SJCRH30 (cell line): Measurements from ENCODE around the gene NEUROG2. TPM values are rescaled to one million over a fixed set of nuclear protein-coding genes. Genes with fewer than 3 reads are reported as not detected.
"Not testable (repeated sequence)": the region's sequence is repeated elsewhere in the genome, so short reads cannot be mapped to it uniquely, and the experiment has no call there.

ENCODE experiments used
- DNase-seq, 2 experiments: peaks; one replicate each; pipeline ENCODE4 v3.0.0-alpha.2; 2015 to 2020
- H3K27ac ChIP-seq: fragments of 250-450 bp; sonication (Bioruptor Pico); 2 replicates; pipeline ENCODE4 v1.5.1; 2020; ENCODE audit warnings: mild to moderate bottlenecking, moderate library complexity
- H3K27me3 ChIP-seq: fragments of 250-450 bp; sonication (Bioruptor Pico); 2 replicates; pipeline ENCODE4 v1.5.1; 2020; ENCODE audit warnings: mild to moderate bottlenecking, moderate library complexity
- H3K36me3 ChIP-seq: fragments of 250-450 bp; sonication (Bioruptor Pico); 2 replicates; pipeline ENCODE4 v1.5.1; 2020; ENCODE audit warnings: mild to moderate bottlenecking, moderate library complexity
- H3K4me1 ChIP-seq: fragments of 250-450 bp; sonication (Bioruptor Pico); 2 replicates; pipeline ENCODE4 v1.5.1; 2020; ENCODE audit warnings: mild to moderate bottlenecking, moderate library complexity
- H3K4me3 ChIP-seq: fragments of 250-450 bp; sonication (Bioruptor Pico); 2 replicates; pipeline ENCODE4 v1.5.1; 2020; ENCODE audit warnings: mild to moderate bottlenecking, moderate library complexity
- H3K9me3 ChIP-seq: fragments of 250-450 bp; sonication (Bioruptor Pico); replicated peaks from 2 replicates; pipeline ENCODE4 v1.5.1; 2020; ENCODE audit warnings: mild to moderate bottlenecking, moderate library complexity
- total RNA-seq: library from RNA; depleted of rRNA; stranded (reverse); fragments of >200 nt; shearing (Covaris generic); gene quantifications from 2 replicates; pipeline ENCODE4 v1.2.3, GENCODE V29; 2014; rRNA removed

NEUROG2 gene
- 0.41 and 0.55 TPM in 2 replicates for total RNA-seq

DNA sequence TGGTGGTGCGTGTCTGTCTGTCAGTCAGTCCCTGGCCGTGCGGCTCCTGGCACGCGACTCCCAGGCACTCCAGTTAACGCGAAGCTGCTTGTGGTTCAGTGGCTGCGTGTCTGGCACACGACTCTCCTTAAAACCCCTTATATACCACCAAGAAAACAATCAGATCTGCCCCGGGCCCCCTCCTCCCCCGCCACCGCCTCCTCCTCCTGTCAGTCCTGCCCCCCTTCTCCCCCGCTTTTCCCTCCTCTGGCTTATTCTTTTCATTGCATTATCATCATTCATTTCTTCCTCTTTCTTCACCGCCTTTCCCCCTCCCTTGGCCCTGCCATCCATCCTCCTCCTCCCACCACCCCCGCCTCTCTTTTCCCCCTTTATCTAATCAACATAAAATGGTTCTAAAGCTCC, at the start of gene NEUROG2:
Gene NEUROG2 (minus strand): TSS at position 115 of the 405 bp plus-strand sequence. CDS start 705 bp downstream, outside the sequence.
- Histone ChIP-seq H3K4me1 (peaks cover 3% of the 10 kb centered on the region; the same call in 1 of the 2 replicates), H3K27ac (no peak within 1 kb of the TSS), H3K27me3 (peaks cover 5% of the 10 kb centered on the region; the same call in 1 of the 2 replicates), H3K4me3 (peak within 1 kb of the TSS; percentile 66), H3K36me3 (no peaks in the 10 kb centered on the region), H3K9me3 (no peaks in the 10 kb centered on the region)
- no peak for DNase-seq

DNA sequence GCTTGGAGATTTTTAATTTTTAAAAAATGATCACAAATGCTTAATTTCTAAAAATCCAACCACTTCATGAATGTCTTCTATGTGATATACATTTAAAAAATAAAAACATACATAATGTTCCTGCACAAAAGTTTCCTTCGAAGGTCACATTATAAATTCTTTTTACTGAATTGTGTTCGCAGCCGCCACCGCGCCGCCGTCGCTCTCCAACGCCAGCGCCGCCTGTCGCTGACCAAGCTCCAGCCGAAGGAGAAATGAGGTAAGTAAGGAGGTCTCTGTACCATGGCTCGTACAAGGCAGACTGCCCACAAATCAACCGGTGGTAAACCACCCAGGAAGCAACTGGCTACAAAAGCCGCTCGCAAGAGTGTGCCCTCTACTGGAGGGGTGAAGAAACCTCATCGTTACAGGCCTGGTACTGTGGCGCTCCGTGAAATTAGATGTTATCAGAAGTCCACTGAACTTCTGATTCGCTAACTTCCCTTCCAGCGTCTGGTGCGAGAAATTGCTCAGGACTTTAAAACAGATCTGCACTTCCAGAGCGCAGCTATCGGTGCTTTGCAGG, 48.8 kb upstream of the NEUROG2 start:
- Histone ChIP-seq H3K9me3 (0 out of 2 replicates have a peak, but pooled peaks cover 3% of the 10 kb centered on the region), H3K36me3 (0 out of 2 replicates have a peak, but pooled peaks cover 3% of the 10 kb centered on the region), H3K27me3 (no peaks in the 10 kb centered on the region), H3K4me1 (no peaks in the 10 kb centered on the region), H3K4me3 (no peak overlapping the region), H3K27ac (no peak overlapping the region)
- DNase-seq: no peak

DNA sequence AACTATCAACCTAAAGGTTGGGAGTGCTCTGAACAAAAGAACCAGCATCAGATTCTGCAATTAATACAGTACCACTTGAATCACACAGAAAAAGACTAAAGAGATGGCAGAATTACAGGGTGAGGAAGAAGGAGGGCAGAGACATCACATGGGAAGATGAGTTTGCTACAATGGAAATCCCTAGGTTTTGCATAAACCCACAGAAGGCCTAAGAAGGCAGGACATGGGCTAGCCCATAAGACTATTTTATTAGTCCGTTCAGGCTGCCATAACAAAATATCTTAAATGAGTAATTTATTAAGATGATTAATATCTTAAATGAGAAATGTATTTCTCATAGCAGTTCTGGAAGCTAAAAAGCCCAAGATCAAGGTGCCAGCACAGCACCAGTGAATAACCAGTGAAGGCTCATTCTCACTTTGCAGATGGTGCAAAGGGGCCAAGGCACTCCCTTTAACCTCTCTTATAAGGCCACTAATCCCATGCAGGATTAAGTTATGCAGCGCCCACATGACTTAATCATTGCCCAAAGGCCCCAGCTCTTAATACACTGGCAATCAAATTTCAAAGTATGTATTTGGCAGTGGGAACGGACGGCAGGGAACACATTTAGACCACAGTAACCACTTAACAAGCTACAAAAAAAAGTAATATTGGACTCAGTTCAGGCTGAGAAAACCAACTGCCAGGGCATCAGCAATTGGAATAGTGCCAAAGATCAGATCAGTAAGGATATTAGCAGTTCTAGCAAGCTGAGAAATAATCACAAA, 47.6 kb upstream of the NEUROG2 start:
- Histone ChIP-seq H3K27me3 (no peaks in the 10 kb centered on the region), H3K36me3 (0 out of 2 replicates have a peak, but pooled peaks cover 3% of the 10 kb centered on the region), H3K4me1 (no peaks in the 10 kb centered on the region), H3K4me3 (no peak overlapping the region), H3K9me3 (0 out of 2 replicates have a peak, but pooled peaks cover 3% of the 10 kb centered on the region), H3K27ac (no peak overlapping the region)
- peak; percentile 43 to 70 for DNase-seq

DNA sequence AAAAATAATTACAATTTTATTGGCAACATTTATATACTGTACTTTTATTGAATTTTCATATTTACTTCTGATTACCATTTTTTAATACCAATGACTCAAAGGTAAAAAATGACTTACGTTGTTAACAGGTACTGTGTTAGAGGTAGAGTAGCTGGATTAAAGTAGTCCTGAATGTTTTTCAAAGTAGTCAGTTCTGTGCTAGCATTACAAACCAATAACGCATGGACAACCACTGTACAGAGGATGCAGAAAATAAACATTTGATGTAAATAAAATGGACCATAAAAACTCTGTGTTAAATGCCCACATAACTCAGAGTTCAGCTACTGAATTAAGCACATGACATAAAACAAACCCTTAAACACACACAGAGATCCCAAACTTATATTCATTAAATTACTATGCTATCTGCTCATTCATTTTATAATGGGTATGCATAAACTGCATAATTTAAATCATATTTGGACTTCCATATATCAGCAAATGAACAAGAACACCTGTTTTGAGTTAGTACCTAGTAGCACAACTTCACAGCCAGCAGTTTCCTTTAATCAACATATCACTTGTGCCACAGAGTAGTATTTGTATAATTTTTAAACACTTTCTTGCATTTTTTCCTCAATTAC, 46.4 kb upstream of the NEUROG2 start:
- Histone ChIP-seq H3K9me3 (0 out of 2 replicates have a peak, but pooled peaks cover 3% of the 10 kb centered on the region), H3K27me3 (no peaks in the 10 kb centered on the region), H3K27ac (no peak overlapping the region), H3K4me1 (no peaks in the 10 kb centered on the region), H3K36me3 (0 out of 2 replicates have a peak, but pooled peaks cover 3% of the 10 kb centered on the region), H3K4me3 (no peak overlapping the region)
- DNase-seq: no peak

DNA sequence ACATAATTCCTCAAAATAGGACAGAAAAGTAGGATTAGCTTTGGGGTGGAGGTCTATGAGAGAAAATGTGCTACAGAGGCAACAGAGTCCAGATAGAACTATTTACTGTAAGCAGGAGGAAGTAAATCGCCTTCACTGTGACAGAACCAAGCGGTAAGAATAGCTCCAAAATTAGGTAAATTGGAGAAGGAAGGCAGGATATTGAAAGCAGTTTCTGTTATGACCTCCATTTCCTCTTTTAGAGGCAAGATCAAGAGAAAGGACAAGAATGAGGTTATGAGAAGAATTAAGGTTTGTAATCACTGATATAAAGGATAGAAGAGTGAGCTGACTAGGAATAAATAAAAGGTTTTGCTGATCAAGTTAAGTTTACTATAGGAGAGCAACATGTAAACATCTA, 44.1 kb upstream of the NEUROG2 start:
- 0 out of 2 replicates have a peak, but pooled peaks cover 3% of the 10 kb centered on the region for H3K36me3 ChIP-seq
- no peaks in the 10 kb centered on the region for H3K9me3 ChIP-seq
- DNase-seq: no peak
- no peaks in the 10 kb centered on the region for H3K27me3 ChIP-seq
- no peaks in the 10 kb centered on the region for H3K4me1 ChIP-seq
- no peak overlapping the region for H3K4me3 ChIP-seq
- H3K27ac ChIP-seq: no peak overlapping the region

DNA sequence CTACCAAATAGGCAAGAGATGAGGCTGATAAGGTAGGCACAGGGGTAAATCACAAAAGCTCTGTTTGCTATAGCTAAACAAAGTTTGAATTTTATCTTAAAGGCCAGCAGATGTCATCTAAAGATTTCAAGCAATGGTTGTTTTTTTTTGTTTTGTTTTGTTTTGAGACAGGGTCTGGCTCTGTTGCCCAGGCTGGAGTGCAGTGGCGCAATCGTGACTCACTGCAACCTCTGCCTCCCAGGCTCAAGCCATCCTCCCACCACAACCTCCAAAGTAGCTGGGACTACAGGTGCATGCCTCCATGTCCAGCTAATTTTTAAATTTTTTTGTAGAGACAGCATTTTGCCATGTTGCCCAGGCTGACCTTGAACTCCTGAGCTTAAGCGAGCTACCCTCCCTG, 43.1 kb upstream of the NEUROG2 start:
- 0 out of 2 replicates have a peak, but pooled peaks cover 7% of the 10 kb centered on the region for H3K36me3 ChIP-seq
- H3K4me3 ChIP-seq: no peak overlapping the region
- DNase-seq: no peak
- no peaks in the 10 kb centered on the region; the same call in 1 of the 2 replicates for H3K9me3 ChIP-seq
- no peaks in the 10 kb centered on the region for H3K4me1 ChIP-seq
- no peaks in the 10 kb centered on the region for H3K27me3 ChIP-seq
- H3K27ac ChIP-seq: no peak overlapping the region

DNA sequence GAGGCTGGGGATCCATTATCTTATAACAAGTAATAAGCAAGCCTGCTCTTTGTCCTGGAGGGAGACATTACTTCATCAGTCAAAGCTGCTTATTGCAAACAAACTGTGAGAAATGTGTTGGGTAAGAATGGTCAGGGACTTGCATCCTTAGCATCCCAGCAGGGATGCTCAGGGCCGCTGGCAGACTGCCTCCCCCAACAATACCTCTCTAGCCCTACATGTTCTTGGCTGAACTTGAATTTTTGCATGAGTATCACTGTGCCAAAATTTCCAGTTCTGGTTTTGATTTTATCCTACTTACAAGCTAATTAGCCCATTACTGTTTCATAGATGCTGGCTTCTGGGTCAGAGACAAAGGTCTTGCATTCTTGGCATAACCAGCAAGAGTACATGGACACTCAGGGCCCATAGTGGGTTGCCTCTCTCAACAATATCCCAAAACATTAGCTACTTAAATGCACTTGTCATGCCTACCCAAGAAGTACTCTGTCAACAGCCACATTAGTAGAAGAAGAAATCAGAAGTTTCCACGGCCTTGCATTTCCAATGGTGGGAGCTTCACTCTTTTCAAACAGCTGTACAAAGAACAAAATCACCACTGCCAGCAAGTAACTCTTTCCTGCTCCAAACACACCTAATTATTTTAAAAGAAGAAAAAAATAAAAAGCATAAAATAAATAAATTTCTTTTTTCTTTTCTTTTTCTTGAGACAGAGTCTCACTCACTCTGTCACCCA, 41.9 kb upstream of the NEUROG2 start:
- Histone ChIP-seq H3K27ac (no peak overlapping the region), H3K27me3 (no peaks in the 10 kb centered on the region), H3K4me3 (no peak overlapping the region), H3K36me3 (0 out of 2 replicates have a peak, but pooled peaks cover 9% of the 10 kb centered on the region), H3K9me3 (no peaks in the 10 kb centered on the region; the same call in 1 of the 2 replicates), H3K4me1 (no peaks in the 10 kb centered on the region)
- DNase-seq: no peak

DNA sequence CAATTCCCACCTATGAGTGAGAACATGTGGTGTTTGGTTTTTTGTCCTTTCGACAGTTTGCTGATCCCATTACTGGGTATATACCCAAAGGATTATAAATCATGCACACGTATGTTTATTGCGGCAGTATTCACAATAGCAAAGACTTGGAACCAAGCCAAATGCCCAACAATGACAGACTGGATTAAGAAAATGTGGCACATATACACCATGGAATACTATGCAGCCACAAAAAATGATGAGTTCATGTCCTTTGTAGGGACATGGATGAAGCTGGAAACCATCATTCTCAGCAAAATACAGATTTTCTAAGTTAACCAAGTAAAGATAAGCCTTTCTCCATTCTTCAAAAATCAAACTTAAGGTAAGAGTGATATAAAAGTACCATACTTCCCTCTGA, 38.3 kb upstream of the NEUROG2 start:
- not testable (repeated sequence) for H3K36me3 ChIP-seq, H3K4me1 ChIP-seq, H3K27ac ChIP-seq, H3K27me3 ChIP-seq, H3K9me3 ChIP-seq, DNase-seq, H3K4me3 ChIP-seq

DNA sequence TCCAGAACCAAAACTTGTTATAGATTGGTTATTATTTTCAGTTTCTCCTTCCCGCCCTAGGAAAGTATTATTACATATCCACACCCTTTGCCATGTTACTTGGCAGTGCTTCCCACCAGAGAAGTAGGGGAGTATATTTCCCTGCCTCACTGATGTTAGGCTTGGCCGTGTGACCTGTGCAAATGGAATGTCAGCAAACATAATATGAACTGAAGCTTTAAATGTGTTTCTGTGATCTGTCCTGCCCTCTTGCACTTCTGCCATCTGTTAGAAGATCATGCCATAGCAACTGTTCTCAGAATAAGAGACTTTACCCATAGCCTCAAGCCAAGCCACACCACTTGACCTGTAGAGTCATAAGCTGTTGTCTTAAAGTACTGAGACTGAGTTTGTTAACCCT, 36.7 kb upstream of the NEUROG2 start:
- peaks cover 7% of the 10 kb centered on the region; the same call in 1 of the 2 replicates for H3K36me3 ChIP-seq
- no peak overlapping the region for H3K4me3 ChIP-seq
- H3K27ac ChIP-seq: no peak overlapping the region
- H3K9me3 ChIP-seq: no peaks in the 10 kb centered on the region; the same call in 1 of the 2 replicates
- no peaks in the 10 kb centered on the region for H3K4me1 ChIP-seq
- H3K27me3 ChIP-seq: no peaks in the 10 kb centered on the region
- DNase-seq: no peak

DNA sequence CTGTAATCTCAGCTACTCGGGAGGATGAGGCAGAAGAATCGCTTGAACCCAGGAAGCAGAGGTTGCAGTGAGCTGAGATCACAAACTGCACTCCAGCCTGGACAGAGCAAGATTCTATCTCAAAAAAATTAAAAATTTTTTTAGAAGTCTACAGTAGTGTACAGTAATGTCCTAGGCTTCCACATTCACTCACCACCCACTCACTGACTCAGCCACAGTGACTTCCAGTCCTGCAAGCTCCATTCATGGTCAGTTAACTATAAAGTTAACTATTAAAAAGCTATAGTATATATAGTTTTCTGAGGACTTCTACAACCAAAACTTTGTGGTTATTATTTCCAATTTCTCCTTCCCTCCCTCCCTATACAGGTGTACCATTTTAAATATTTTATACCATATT, 34.7 kb upstream of the NEUROG2 start:
- DNase-seq: no peak
- H3K9me3 ChIP-seq: no peaks in the 10 kb centered on the region; the same call in 1 of the 2 replicates

DNA sequence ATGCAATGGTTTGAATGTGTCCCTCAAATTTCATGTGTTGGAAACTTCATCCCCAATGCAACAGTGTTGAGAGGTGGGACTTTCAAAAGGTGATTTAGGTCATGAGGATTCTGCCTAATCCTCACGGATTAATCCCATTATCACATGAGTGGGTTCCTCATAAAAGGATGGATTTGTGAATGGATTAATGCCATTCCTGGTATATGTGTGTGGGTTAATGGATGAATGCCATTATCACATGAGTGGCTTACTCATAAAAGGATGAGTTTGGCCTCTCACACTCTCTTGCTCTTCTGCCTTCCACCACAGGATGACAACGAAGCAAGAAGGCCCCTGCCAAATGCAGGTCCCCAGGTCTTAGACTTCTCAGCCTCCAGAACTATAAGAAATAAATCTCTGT, 30.5 kb upstream of the NEUROG2 start:
- no peak overlapping the region for H3K27ac ChIP-seq
- H3K36me3 ChIP-seq: no peaks in the 10 kb centered on the region; the same call in none of the 2 replicates
- no peak overlapping the region for H3K4me3 ChIP-seq
- no peak for DNase-seq
- no peaks in the 10 kb centered on the region for H3K27me3 ChIP-seq
- no peaks in the 10 kb centered on the region for H3K4me1 ChIP-seq
- no peaks in the 10 kb centered on the region for H3K9me3 ChIP-seq

More for the DNA sequence above, 34.7 kb upstream of the NEUROG2 start:
- Histone ChIP-seq H3K4me3 (no peak overlapping the region), H3K27ac (no peak overlapping the region), H3K27me3 (no peaks in the 10 kb centered on the region), H3K36me3 (peaks cover 7% of the 10 kb centered on the region; the same call in 1 of the 2 replicates), H3K4me1 (no peaks in the 10 kb centered on the region)

DNA sequence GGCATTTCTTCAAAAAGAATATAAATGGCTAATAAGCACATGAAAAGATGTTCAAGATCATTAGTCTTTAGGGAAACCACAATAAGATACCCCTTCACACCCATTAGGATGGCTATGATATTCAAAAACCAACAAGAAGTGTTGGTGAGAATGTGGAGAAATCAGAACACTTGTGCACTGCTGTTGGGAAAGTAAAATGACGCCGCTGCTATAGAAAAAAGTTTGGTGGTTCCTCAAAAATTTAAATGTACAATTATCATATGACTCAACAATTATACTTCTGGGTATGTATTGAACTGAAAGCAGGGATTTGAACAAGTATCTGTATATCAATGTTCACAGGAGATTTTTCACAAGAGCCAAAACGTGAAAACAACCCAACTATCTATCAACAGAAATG, 29.4 kb upstream of the NEUROG2 start:
- H3K27me3 ChIP-seq: no peaks in the 10 kb centered on the region
- no peak overlapping the region for H3K27ac ChIP-seq
- H3K4me1 ChIP-seq: no peaks in the 10 kb centered on the region
- no peak for DNase-seq
- no peak overlapping the region for H3K4me3 ChIP-seq
- no peaks in the 10 kb centered on the region for H3K9me3 ChIP-seq
- peaks cover under 1% of the 10 kb centered on the region for H3K36me3 ChIP-seq

DNA sequence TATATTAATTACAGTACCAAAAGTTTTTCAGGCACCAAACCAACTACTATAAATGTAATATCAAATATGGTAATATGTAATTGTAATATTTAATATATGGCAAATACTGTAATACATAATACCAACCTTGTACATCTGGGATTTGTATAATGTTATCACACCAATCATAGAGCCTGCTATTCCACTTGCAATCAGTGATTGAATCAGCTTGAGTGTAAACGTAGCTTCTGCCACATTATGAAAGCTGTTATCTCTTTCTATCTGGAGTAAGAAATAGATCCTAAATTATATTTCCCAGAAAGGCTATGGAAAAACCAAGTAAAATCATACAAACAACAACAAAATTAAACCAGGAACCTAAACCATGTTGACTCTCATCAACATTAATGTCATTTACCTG, 24.7 kb upstream of the NEUROG2 start:
- H3K9me3 ChIP-seq: no peaks in the 10 kb centered on the region
- peaks cover 4% of the 10 kb centered on the region for H3K36me3 ChIP-seq
- H3K27me3 ChIP-seq: no peaks in the 10 kb centered on the region
- no peak overlapping the region for H3K4me3 ChIP-seq
- no peak for DNase-seq
- no peaks in the 10 kb centered on the region for H3K4me1 ChIP-seq
- no peak overlapping the region for H3K27ac ChIP-seq

DNA sequence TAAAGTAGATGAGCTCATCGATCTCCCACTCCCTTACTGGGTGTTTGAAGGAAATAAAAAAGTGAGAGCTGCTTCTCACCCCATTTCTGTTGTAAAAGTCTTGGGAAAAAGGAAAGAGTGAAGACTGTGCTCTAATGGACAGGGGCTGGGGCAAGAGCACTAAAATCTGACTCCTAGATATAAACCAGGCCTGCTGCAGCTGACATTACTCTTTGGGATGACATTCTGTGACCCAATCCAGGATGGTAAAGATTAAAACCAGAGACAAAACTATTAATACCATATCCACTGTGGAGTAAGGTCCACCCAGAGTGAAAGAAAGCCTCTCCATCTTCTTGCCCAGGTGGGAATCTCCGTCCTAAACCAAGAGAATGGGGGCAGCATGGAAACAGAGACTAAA, 20.1 kb upstream of the NEUROG2 start:
- no peak for DNase-seq
- Histone ChIP-seq H3K9me3 (no peaks in the 10 kb centered on the region), H3K27me3 (no peaks in the 10 kb centered on the region), H3K27ac (no peak overlapping the region), H3K4me3 (no peak overlapping the region), H3K4me1 (no peaks in the 10 kb centered on the region), H3K36me3 (peaks cover 4% of the 10 kb centered on the region; the same call in 1 of the 2 replicates)
